HepG2 (cell line): ENCODE measurements around the gene TBC1D22A. TPM values are rescaled to one million over a fixed set of nuclear protein-coding genes. Genes with fewer than 3 reads are reported as not detected.

ENCODE experiments used
- ATAC-seq: fragments of 200-7000 bp; cut with Tn5 transposase; 3 replicates; pipeline ENCODE4 v1.9.1; 2020; ENCODE audit warnings: mild to moderate bottlenecking, moderate library complexity
- BruUV-seq: library from RNA; stranded (reverse); fragments of 400-500 nt; replicated peaks from 2 replicates; lab custom pipeline; 2021; lab: Mats Ljungman, UMichigan
- CTCF ChIA-PET: fragments of 300-600 bp; formaldehyde crosslinking; extraction: SDS; loops from one replicate; lab custom pipeline; 2021; ENCODE audit warnings: low total read pairs, inconsistent platforms, low intra/inter-chr PET ratio; lab: Yijun Ruan, JAX
- POLR2A ChIA-PET: fragments of 350-600 bp; sonication (Branson Sonifier 250); formaldehyde crosslinking; loops from one replicate; lab custom pipeline; 2020; ENCODE audit warnings: antibody characterized with exemption, inconsistent platforms; lab: Yijun Ruan, JAX
- DNase-seq: peaks from one replicate; pipeline ENCODE4 v3.0.0-alpha.2; 2015; ENCODE audit warnings: low spot score
- FAIRE-seq: peaks from 3 replicates; lab custom pipeline; 2011; peaks lifted over from hg19 to GRCh38; lab: Jason Lieb, UNC
- H2AFZ ChIP-seq: one replicate; pipeline ENCODE4 v1.6.1; 2011; ENCODE audit warnings: low read length, inconsistent platforms
- H3K27ac ChIP-seq: fragments of 300-600 bp; 3 replicates; pipeline ENCODE4 v1.8.0; 2011; ENCODE audit warnings: mixed run types, mild to moderate bottlenecking, mixed read lengths, low read length, inconsistent platforms; ENCODE audit not compliant: insufficient read depth; ENCODE audit errors: extremely low read length
- H3K27me3 ChIP-seq, 2 experiments: fragments of 200-600 bp in 1 of 2; 2 replicates in 1 of 2; 3 replicates in 1 of 2; pipeline versions ENCODE4 v1.6.0 to v1.8.0; 2011; ENCODE audit warnings: low read length in 2 of 2, mild to moderate bottlenecking in 2 of 2, moderate library complexity in 2 of 2, inconsistent platforms in 1 of 2; ENCODE audit not compliant: insufficient read depth in 2 of 2, control insufficient read depth in 1 of 2
- H3K36me3 ChIP-seq, 2 experiments: fragments of 200-600 bp in 1 of 2; replicated peaks in 1 of 2; 2 replicates in 1 of 2; 3 replicates in 1 of 2; pipeline versions ENCODE4 v1.5.1 to v1.8.0; 2011; ENCODE audit warnings: low read length in 2 of 2, inconsistent platforms in 1 of 2; ENCODE audit not compliant: insufficient read depth in 2 of 2, control insufficient read depth in 1 of 2
- H3K4me1 ChIP-seq: 2 replicates; pipeline ENCODE4 v1.5.1; 2012; ENCODE audit warnings: low read length, inconsistent platforms; ENCODE audit not compliant: insufficient read depth
- H3K4me2 ChIP-seq: 2 replicates; pipeline ENCODE4 v1.6.0; 2011; ENCODE audit warnings: low read depth, low read length, inconsistent platforms
- H3K4me3 ChIP-seq, 3 experiments: fragments of 200-600 bp in 1 of 3; sonication (generic), shearing (Covaris generic) in 1 of 3; replicated peaks in 1 of 3; 2 replicates each; pipeline ENCODE4 v1.5.1; 2011 to 2016; ENCODE audit warnings: low read length in 3 of 3, inconsistent platforms in 2 of 3, low read depth in 2 of 3, mild to moderate bottlenecking in 2 of 3, control low read depth in 1 of 3, mixed read lengths in 1 of 3; ENCODE audit not compliant: insufficient read depth in 1 of 3
- H3K79me2 ChIP-seq: one replicate; pipeline ENCODE4 v1.6.1; 2011; ENCODE audit warnings: low read length, inconsistent platforms; ENCODE audit not compliant: insufficient read depth
- H3K9ac ChIP-seq: 2 replicates; pipeline ENCODE4 v1.6.0; 2011; ENCODE audit warnings: mild to moderate bottlenecking, low read depth, low read length, inconsistent platforms; ENCODE audit not compliant: insufficient read depth
- H3K9me3 ChIP-seq: 2 replicates; pipeline ENCODE4 v1.5.1; 2012; ENCODE audit warnings: mild to moderate bottlenecking, low read length
- H4K20me1 ChIP-seq: 2 replicates; pipeline ENCODE4 v1.6.0; 2011; ENCODE audit warnings: inconsistent platforms, mild to moderate bottlenecking, low read length, moderate library complexity; ENCODE audit not compliant: insufficient read depth
- GABPB1 ChIP-seq: IDR thresholded peaks from 2 replicates; pipeline ENCODE4 v1.6.1; 2016; ENCODE audit warnings: mild to moderate bottlenecking, missing genetic modification reagents, moderate library complexity, missing compliant biosample characterization
- KLF16 ChIP-seq, 2 experiments: sonication (generic) in 1 of 2; formaldehyde crosslinking in 1 of 2; IDR thresholded peaks; 2 replicates each; pipeline versions ENCODE4 v1.6.1 to v1.8.0; 2016 to 2023; ENCODE audit warnings: missing genetic modification reagents in 2 of 2, missing compliant biosample characterization in 1 of 2
- MXI1 ChIP-seq: IDR thresholded peaks from 3 replicates; pipeline ENCODE4 v1.6.1; 2012; ENCODE audit warnings: low read depth, low read length, inconsistent platforms, borderline replicate concordance
- NFYB ChIP-seq: sonication (generic); formaldehyde crosslinking; IDR thresholded peaks from 2 replicates; pipeline ENCODE4 v1.4.0; 2020; ENCODE audit warnings: missing genetic modification reagents
- ONECUT2 ChIP-seq: sonication (generic); formaldehyde crosslinking; IDR thresholded peaks from 2 replicates; pipeline ENCODE4 v1.4.0; 2020; ENCODE audit warnings: missing genetic modification reagents
- SMYD3 ChIP-seq: sonication (generic); formaldehyde crosslinking; IDR thresholded peaks from 2 replicates; pipeline ENCODE4 v1.8.1; 2023; ENCODE audit warnings: mild to moderate bottlenecking, missing genetic modification reagents
- STAT5B ChIP-seq: sonication (generic); formaldehyde crosslinking; IDR thresholded peaks from 2 replicates; pipeline ENCODE4 v1.4.0; 2020; ENCODE audit warnings: missing genetic modification reagents
- TBL1XR1 ChIP-seq: fragments of 150-350 bp; IDR thresholded peaks from 2 replicates; pipeline ENCODE4 v1.6.1; 2014; ENCODE audit warnings: borderline replicate concordance, low read length; ENCODE audit not compliant: partially characterized antibody
- ZNF44 ChIP-seq: sonication (generic); formaldehyde crosslinking; IDR thresholded peaks from 2 replicates; pipeline ENCODE4 v1.5.1; 2020; ENCODE audit warnings: mild to moderate bottlenecking, missing genetic modification reagents
- ZNF569 ChIP-seq: sonication (generic); formaldehyde crosslinking; IDR thresholded peaks from 2 replicates; pipeline ENCODE4 v1.5.0; 2020; ENCODE audit warnings: mild to moderate bottlenecking, missing genetic modification reagents, moderate library complexity, borderline replicate concordance
- ZNF75D ChIP-seq: sonication (generic); formaldehyde crosslinking; IDR thresholded peaks from 2 replicates; pipeline ENCODE4 v1.8.1; 2023; ENCODE audit warnings: missing genetic modification reagents, mild to moderate bottlenecking, borderline replicate concordance
- ZSCAN22 ChIP-seq: sonication (generic); formaldehyde crosslinking; IDR thresholded peaks from 2 replicates; pipeline ENCODE4 v1.4.0; 2020; ENCODE audit warnings: mild to moderate bottlenecking, missing genetic modification reagents
- ZSCAN29 ChIP-seq: sonication (generic); formaldehyde crosslinking; conservative IDR thresholded peaks from 2 replicates; pipeline ENCODE4 v1.4.0; 2020; ENCODE audit warnings: mild to moderate bottlenecking, missing genetic modification reagents
- WGBS: methylation state at CpG from one replicate; pipeline ENCODE4 v1.1.6; 2017; ENCODE audit warnings: low lambda C conversion rate; 5-methylcytosine and 5-hydroxymethylcytosine counted together
- in situ Hi-C: cut with HindIII; loops from 2 replicates; pipeline ENCODE4 v1.10.0; 2017; ENCODE audit warnings: low pct_unique_long_range_greater_than_20kb; ENCODE audit not compliant: extremely low pct_ligation_motif_present
- intact Hi-C: fragments of 100-400 bp; cut with micrococcal nuclease; formaldehyde crosslinking; loops from one replicate; pipeline ENCODE4 v1.10.0; 2022; ENCODE audit not compliant: unreplicated experiment
- polyA plus RNA-seq, 8 experiments: library from polyadenylated mRNA; depleted of rRNA in 3 of 8; stranded (reverse) in 7 of 8; unstranded in 1 of 8; fragments of >200 nt; fragmentation: Illumina TruSeq in 4 of 8; extraction: Trizol in 4 of 8; gene quantifications; 2 replicates each; pipeline versions ENCODE4 v1.2.1 to v1.2.3, GENCODE V29; 2011 to 2016; ENCODE audit warnings: low read depth in 4 of 8, missing spikeins in 1 of 8, mixed read lengths in 1 of 8; ENCODE audit not compliant: insufficient read depth in 1 of 8
- total RNA-seq, 5 experiments: library from RNA; depleted of rRNA; stranded (reverse); fragments of >200 nt; fragmentation: Illumina TruSeq; extraction: Trizol; gene quantifications; 2 replicates each; pipeline ENCODE4 v1.2.3, GENCODE V29; 2016; ENCODE audit warnings: low read depth in 1 of 5
- TF ChIP-seq, protein P1 (sequence below): sonication (generic); formaldehyde crosslinking; IDR thresholded peaks from 2 replicates; pipeline ENCODE4 v1.4.0; 2020; ENCODE audit warnings: missing genetic modification reagents
- TF ChIP-seq, protein P2 (sequence below): sonication (generic); formaldehyde crosslinking; IDR thresholded peaks from 2 replicates; pipeline ENCODE4 v1.5.0; 2020; ENCODE audit warnings: missing genetic modification reagents, mild to moderate bottlenecking, borderline replicate concordance
- TF ChIP-seq, protein P3 (sequence below): IDR thresholded peaks from 2 replicates; pipeline ENCODE4 v1.6.1; 2016; ENCODE audit warnings: low read depth, control low read depth
- TF ChIP-seq, protein P4 (sequence below): sonication (generic); formaldehyde crosslinking; IDR thresholded peaks from 2 replicates; pipeline ENCODE4 v1.5.1; 2020; ENCODE audit warnings: missing genetic modification reagents, mild to moderate bottlenecking, borderline replicate concordance

Gene TBC1D22A
- total and polyA plus RNA-seq, 2 of the 13 experiments (the other 11 are each of a cell fraction or from before 2014, with no cell fraction given) = 17.3 to 18.0 TPM

DNA sequence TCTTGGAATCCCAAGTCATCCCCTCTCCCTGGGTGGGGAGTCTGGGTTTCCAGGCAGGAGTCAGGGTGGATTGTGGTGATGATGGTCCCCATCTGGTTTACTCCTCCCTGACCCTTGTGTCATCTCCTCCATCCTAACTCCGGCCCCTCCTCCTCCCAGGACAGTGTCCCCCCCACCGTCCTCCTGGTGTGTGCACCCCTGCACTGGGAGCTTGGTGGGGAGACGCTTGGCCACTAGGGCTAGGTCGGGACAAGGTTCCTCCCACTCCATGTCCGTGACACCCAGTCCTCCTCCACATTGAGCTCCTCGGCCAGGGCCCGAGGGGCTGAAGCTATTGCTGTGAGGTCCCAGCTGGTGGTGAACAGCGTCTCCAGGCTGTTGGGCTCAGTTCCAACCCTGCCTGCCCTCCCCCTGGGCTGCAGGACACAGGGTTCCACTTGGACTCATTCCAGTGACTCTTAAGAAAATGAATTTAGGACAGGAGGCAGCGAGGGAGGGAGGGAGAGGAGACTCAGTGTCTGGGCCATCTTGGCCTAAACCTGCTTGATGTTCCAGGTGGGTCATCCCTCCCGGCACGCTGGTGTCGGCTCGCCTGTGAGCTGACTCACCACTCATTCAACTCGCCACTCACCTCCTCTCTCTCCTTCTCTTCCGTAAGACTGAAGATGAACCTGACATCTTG, 433.2 kb downstream of the TBC1D22A start:
- no peak for DNase-seq
- ChIA-PET CTCF (no interaction called here), POLR2A (no interaction called here)
- H3K36me3 ChIP-seq = no peaks in the 10 kb centered on the region
- no peak overlapping the region for H3K4me3 ChIP-seq
- peaks cover 2% of the 10 kb centered on the region; the same call in 1 of the 2 replicates for H4K20me1 ChIP-seq
- no peaks in the 10 kb centered on the region for H3K4me1 ChIP-seq
- no TSS peak for BruUV-seq
- ATAC-seq = no peak
- H3K27me3 ChIP-seq = peaks cover 7 to 50% of the 10 kb centered on the region in 2 experiments; a peak in 3 of 5 replicates
- no peaks in the 10 kb centered on the region for H3K9me3 ChIP-seq
- H3K79me2 ChIP-seq = no peaks in the 10 kb centered on the region
- in situ Hi-C loops (no loop called here), intact Hi-C loops (no loop called here)
- no peak overlapping the region for H3K27ac ChIP-seq
- H2AFZ ChIP-seq = no peak overlapping the region
- no peak for FAIRE-seq
- no peak overlapping the region for H3K9ac ChIP-seq
- 20% methylated on average over 8 of the region's 15 CpGs for WGBS
- TF ChIP-seq GABPB1 (CRISPR knock-in tag) = no peak
- TF ChIP-seq ZSCAN29 = no peak
- TF ChIP-seq ZSCAN22 = no peak
- TF ChIP-seq MXI1 = no peak
- TF ChIP-seq STAT5B (CRISPR knock-in tag) = no peak
- TF ChIP-seq, protein P1, sequence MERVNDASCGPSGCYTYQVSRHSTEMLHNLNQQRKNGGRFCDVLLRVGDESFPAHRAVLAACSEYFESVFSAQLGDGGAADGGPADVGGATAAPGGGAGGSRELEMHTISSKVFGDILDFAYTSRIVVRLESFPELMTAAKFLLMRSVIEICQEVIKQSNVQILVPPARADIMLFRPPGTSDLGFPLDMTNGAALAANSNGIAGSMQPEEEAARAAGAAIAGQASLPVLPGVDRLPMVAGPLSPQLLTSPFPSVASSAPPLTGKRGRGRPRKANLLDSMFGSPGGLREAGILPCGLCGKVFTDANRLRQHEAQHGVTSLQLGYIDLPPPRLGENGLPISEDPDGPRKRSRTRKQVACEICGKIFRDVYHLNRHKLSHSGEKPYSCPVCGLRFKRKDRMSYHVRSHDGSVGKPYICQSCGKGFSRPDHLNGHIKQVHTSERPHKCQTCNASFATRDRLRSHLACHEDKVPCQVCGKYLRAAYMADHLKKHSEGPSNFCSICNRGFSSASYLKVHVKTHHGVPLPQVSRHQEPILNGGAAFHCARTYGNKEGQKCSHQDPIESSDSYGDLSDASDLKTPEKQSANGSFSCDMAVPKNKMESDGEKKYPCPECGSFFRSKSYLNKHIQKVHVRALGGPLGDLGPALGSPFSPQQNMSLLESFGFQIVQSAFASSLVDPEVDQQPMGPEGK (CRISPR knock-in tag) = no peak
- TF ChIP-seq, protein P2, sequence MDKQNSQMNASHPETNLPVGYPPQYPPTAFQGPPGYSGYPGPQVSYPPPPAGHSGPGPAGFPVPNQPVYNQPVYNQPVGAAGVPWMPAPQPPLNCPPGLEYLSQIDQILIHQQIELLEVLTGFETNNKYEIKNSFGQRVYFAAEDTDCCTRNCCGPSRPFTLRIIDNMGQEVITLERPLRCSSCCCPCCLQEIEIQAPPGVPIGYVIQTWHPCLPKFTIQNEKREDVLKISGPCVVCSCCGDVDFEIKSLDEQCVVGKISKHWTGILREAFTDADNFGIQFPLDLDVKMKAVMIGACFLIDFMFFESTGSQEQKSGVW = no peak
- TF ChIP-seq ZNF75D = no peak
- TF ChIP-seq TBL1XR1 = no peak
- TF ChIP-seq NFYB (CRISPR knock-in tag) = no peak
- no peak for TF ChIP-seq ZNF569 (CRISPR knock-in tag)
- no peak for TF ChIP-seq ZNF44
- no peak for TF ChIP-seq KLF16 (CRISPR knock-in tag; IDR thresholded peaks at IDR 0.05)
- TF ChIP-seq, protein P3, sequence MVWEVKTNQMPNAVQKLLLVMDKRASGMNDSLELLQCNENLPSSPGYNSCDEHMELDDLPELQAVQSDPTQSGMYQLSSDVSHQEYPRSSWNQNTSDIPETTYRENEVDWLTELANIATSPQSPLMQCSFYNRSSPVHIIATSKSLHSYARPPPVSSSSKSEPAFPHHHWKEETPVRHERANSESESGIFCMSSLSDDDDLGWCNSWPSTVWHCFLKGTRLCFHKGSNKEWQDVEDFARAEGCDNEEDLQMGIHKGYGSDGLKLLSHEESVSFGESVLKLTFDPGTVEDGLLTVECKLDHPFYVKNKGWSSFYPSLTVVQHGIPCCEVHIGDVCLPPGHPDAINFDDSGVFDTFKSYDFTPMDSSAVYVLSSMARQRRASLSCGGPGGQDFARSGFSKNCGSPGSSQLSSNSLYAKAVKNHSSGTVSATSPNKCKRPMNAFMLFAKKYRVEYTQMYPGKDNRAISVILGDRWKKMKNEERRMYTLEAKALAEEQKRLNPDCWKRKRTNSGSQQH (CRISPR knock-in tag) = no peak
- TF ChIP-seq, protein P4, sequence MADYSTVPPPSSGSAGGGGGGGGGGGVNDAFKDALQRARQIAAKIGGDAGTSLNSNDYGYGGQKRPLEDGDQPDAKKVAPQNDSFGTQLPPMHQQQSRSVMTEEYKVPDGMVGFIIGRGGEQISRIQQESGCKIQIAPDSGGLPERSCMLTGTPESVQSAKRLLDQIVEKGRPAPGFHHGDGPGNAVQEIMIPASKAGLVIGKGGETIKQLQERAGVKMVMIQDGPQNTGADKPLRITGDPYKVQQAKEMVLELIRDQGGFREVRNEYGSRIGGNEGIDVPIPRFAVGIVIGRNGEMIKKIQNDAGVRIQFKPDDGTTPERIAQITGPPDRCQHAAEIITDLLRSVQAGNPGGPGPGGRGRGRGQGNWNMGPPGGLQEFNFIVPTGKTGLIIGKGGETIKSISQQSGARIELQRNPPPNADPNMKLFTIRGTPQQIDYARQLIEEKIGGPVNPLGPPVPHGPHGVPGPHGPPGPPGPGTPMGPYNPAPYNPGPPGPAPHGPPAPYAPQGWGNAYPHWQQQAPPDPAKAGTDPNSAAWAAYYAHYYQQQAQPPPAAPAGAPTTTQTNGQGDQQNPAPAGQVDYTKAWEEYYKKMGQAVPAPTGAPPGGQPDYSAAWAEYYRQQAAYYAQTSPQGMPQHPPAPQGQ (CRISPR knock-in tag) = no peak
- TF ChIP-seq ONECUT2 (CRISPR knock-in tag) = no peak
- no peak for TF ChIP-seq SMYD3 (CRISPR knock-in tag)
- no peak overlapping the region for H3K4me2 ChIP-seq
